ENCODE data around the gene FER1L5. TPM values are rescaled to one million over a fixed set of nuclear protein-coding genes. Genes with fewer than 3 reads are reported as not detected.
"Not testable (repeated sequence)": the region's sequence is repeated elsewhere in the genome, so short reads cannot be mapped to it uniquely, and the experiment has no call there.

Gene FER1L5
- total RNA-seq, 2 donors from 2014 or later, result 0.08 TPM; not detected in 1

- DNase-seq; intact Hi-C loops (cut with DNase I, micrococcal nuclease); ATAC-seq: not testable (repeated sequence)
Observed at GRCh38 chr2:96665717-96666116, 23.2 kb downstream of the FER1L5 start.

- intact Hi-C loops (cut with DNase I, micrococcal nuclease), result no loop called here
- ATAC-seq, result no peak
- DNase-seq, result no peak
Observed at GRCh38 chr2:96668771-96669170, 26.2 kb downstream of the FER1L5 start.

DNA sequence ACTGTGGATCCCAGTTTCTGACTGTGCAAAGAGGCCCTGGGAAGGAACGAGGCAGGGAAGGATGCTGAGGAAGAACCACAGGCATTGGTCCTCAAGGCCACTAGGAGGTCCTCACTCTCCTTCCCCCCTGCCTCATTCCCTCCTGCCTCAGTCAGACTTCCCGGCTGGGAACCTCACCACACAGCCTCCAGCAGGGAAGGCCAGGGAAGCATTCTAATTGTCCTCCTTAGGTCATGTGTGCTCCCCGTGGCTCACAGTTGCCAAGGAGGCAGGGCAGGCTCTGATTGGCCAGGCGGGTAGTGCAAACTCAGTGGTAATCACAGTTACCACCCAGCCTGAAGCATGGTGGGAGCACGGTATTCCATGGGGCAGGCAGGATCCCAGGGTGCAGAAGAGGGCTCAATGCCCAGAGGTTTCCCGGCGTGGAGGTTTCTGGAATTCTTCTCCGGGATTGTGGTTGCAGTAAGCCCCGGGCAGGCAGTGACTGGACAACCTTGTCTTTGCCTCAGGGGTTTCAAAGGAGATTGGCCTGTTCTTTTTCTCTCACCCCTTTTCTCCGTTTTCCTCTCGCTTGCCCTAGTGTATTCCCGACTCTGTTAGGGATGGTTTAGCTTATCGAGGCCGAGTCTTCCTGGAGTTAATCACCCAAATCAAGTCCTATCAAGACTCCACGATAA, 27.1 kb downstream of the FER1L5 start:
- intact Hi-C loops (cut with DNase I, micrococcal nuclease), result no loop called here
- ATAC-seq (no peak), DNase-seq (peak in 1 of 2 donors; percentile 8)

DNA sequence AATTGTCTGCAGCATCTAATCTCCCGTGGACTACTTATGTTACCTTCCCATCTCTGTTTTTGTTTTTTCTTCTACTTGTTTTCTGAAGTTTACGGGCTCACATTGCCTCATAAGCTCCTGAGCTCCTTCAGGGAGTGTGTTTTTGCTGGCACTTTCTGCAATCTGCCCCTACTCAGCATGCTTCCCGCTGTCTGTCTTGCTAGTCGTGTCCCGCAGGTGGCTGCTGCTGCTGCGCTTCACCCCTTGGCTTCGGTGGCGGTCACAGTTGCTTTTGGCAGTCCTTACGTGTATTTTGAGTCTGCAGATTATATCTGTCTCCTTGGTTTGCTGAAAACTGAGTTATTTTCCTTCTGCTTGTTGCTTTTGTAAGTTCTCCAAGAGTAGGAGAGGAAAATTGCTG, 37.3 kb downstream of the FER1L5 start:
- peak; percentile 19 for DNase-seq
- ATAC-seq, result peak; percentile 70
- intact Hi-C loops (cut with DNase I, micrococcal nuclease), result no loop called here

DNA sequence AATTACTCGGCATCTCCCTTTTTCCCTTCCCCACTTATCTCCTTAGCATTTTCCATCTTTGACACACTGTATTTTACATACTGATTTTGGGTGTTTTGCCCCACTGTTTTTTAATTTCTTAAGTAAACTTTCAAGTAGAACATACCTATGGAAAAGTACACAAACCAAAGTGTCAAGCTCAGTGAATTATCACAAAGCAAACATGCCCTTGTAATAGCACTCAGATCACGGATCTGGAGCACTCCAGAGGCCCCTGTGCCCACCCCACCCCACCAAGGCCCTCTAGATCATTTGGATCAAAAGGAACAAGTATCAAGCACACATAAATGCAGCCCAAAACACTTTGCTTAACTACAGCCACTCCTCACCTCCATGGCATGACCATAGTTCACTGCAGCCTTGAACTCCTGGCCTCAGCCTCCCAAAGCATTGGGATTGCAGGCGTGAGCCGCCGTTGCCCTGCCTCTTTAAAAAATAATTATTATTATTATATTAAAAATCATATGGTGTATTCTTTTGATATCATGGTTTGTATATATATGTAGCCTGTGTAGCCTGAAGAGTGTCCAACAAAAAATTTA, 38.1 kb downstream of the FER1L5 start:
- ATAC-seq, result peak; percentile 82
- DNase-seq, result no peak
- intact Hi-C loops (cut with DNase I, micrococcal nuclease), result no loop called here

DNA sequence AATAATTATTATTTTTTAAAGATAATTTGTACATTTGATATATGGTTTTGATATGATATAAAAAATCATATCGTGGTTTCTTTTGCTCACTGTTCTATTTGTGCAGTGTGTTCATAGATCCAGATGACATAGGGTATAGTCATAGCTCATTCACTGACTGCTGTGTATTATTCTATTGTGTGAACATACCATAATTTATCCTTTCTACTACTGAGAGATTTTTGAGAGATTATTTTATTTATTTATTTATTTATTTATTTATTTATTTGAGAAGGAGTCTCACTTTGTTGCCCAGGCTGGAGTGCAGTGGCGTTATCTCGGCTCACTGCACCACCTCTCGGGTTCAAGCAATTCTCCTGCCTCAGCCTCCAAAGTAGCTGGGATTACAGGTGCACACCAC, 39.0 kb downstream of the FER1L5 start:
- DNase-seq, result no peak
- intact Hi-C loops (cut with DNase I, micrococcal nuclease), result no loop called here
- no peak for ATAC-seq

GRCh38 chr2:96683307-96683706, 40.7 kb downstream of the FER1L5 start:
- ATAC-seq (no peak), DNase-seq (no peak)
- intact Hi-C loops (cut with DNase I, micrococcal nuclease), result no loop called here

GRCh38 chr2:96683972-96684820, 41.6 kb downstream of the FER1L5 start:
- DNase-seq, result no peak
- intact Hi-C loops (cut with DNase I, micrococcal nuclease), result no loop called here
- ATAC-seq, result peak; percentile 24

DNA sequence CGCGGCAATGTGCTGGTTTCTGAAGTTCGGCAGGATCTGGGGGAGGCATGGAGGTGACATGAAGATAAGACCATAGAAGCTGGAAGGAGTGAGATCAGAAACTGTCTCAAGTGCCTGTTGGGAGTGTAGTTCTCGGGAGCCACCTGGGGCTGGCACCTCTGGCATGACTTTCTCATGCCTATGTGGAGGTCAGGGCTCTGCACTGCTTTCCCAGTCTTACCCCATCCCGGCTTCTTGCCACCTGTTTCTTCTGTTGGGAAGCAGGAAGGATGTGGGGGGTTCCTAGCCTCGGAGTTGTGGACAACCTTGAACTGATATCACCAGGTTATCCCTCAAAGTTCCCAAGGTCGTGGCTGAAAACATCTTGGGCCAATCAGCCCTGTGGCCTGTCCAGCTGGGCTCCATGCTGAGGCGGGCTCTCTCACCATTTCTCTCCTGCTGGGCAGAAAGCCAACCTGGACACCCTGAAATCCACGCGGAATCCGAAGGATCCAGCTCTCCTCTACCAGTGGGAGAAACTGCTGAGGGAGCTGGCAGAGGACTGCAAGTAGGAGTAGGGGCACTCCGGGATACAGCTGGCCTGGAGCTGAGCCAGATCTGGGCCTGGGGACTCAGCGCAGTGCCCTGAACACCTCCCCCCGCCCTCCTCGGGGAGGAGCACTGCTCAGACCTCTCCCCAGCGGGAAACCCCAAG, 42.5 kb downstream of the FER1L5 start:
- ATAC-seq (no peak), DNase-seq (no peak)
- intact Hi-C loops (cut with DNase I, micrococcal nuclease), result no loop called here

DNA sequence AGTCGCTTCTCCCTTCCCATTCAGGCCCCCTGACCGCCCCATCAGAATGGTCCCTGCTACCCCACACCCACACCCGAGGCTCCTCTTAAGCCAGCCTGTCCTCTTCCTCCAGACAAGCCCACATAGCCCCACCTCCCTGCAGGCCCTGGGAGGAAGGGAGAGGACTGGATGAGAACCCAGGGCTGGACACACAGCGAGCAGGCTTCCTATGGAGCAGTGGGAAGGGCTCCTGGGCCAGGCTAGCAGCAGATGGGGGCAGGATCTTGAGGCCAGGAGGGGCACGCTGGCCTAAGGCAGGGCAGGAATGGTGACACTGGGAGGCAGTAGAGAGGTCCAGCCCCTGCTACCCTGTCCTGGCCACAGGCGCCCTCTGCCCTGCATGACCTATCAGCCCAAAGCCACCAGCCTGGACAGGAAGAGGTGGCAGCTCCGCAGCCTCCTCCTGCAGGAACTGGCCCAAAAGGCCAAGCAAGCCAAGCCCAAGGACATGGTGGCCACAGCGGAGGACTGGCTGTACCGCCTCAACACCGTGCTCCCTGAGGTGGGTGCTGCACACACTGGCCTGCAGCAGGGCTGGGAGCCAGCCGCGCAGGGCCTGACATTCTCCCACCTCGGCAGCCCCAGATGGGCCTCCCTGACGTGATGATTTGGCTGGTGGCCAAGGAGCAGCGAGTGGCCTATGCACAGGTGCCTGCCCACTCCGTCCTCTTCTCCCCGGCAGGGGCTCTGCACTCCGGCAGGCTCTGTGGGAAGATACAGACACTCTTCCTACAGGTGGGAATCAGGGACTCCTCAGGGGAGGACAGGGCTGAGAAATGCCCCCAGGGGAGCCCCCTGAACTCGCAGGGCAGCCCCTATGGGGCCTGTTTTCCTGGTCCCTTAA, 43.3 kb downstream of the FER1L5 start:
- intact Hi-C loops (cut with DNase I, micrococcal nuclease), result no loop called here
- ATAC-seq (no peak), DNase-seq (no peak)

GRCh38 chr2:96687266-96687665, 44.7 kb downstream of the FER1L5 start:
- DNase-seq, result no peak
- ATAC-seq, result no peak
- intact Hi-C loops (cut with DNase I, micrococcal nuclease), result no loop called here

DNA sequence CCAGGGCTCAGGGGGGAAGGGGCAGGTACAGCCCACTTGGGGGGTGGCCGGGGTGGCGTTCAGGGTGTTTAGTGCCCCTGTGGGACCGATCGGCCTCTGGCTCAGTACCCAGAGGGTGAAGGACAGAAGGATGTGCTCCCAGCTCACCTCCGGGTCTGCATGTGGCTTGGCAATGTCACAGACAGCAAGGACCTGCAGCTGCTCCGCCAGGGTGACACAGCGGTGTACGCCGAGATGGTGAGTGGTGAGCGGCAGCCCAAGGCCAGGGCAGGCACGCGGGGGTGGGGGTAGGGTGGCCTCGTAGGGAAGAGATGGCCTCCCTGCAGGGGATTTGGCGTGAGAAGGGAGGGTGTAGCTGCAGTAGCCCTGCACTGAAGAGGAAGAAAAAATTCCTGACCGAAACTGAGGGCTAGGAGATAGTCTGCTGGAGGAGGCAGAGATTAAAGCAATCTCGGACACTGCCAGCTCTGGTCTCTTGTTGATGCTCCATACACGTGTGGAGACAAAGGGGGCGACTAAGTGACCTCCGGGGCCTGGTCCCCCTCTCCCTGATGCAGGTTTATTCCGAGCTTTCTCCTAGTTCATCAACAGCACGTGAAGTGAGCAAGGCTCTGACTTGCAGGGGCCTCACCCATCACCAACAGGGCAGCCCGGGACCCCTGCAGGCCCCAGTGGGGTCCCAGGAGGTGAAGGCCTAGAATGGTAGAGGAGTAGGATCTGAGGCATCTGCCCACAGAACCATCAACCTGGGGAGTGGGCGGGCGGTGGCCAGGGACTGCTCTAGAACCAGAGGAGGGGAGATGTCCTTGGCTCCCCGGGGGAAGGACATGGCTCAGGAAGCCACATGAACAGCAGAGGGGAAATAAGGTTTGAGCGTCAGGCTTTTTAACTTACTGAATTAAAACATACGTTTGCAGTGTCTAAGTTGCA, 45.4 kb downstream of the FER1L5 start:
- DNase-seq (no peak), ATAC-seq (no peak)
- intact Hi-C loops (cut with DNase I, micrococcal nuclease), result no loop called here

DNA sequence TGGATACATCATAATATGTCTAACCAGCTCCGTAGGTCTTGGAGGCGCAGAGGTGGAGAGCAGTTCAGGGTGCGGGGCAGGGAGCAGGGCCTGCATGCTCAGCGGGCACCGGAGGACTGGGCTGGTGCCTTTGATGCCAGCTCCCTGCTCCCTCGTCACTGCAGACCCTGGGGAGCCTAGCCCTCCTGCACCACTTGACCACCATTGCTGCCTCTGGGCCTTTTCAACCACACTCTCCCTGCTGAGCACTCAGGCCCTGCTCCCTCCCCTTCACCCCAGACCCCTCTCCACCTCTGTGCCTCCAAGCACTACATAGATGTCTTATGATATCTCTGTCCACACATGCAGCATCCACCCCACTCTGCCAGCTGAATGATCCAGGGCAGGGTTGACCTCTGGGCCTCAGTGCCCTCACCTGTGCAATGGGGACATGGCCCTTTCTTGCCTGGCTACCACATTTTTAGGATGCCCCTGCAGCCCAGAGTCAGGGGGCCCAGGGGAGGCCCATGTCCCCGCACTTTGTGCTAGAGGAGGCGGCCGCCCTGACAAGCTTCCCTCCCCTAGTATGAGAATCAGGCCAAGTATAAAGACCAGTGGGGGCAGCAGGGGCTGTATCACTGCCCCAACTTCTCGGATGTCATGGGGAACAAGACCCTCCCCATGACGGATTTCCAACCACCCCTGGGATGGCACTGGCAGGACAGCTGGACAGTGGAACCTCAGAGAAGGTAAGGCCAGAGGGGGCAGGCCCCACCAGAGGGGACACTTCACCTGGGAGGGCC, 46.3 kb downstream of the FER1L5 start:
- ATAC-seq (no peak), DNase-seq (no peak)
- intact Hi-C loops (cut with DNase I, micrococcal nuclease), result no loop called here

GRCh38 chr2:96689431-96689991, 46.9 kb downstream of the FER1L5 start:
- no peak for ATAC-seq
- DNase-seq, result no peak
- intact Hi-C loops (cut with DNase I, micrococcal nuclease), result no loop called here

GRCh38 chr2:96690306-96691021, 47.9 kb downstream of the FER1L5 start:
- ATAC-seq (peak; percentile 29), DNase-seq (no peak)
- intact Hi-C loops (cut with DNase I, micrococcal nuclease), result no loop called here

All from left colon (tissue), 2 donors.